ENCODE results near the gene DMRT1. TPM values are rescaled to one million over a fixed set of nuclear protein-coding genes. Genes with fewer than 3 reads are reported as not detected.

DMRT1 gene
- total and polyA plus RNA-seq, 3 donors from 2014 or later, result 54.4 to 128 (median 93.4) TPM

DNA sequence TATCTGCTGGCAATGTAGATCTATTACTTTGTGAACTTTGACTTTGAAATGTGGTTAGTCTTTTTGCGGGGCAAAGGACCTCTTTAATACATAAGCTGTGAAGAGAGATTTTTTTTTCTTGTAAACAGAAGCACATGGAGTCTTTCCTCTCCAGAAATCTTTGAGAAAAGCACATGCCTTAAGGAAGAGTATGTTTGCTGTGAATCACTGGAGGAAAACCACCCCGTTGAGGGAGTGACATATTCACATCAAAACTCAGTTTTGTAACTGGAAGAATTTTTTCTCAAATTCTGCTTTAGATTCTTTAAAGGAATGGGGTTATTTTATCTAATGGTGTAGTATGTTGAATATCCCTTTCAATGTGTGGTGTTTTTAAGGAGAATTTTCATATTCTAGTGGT, 138.5 kb downstream of the DMRT1 start:
- no peak overlapping the region for H3K27ac ChIP-seq
- intact Hi-C loops (cut with DNase I; ENCODE audit: low total_unique reads), result no loop called here
- H3K27me3 ChIP-seq, result no peaks in the 10 kb centered on the region
- 56 to 60% methylated on average over 2 of the region's 2 CpGs for WGBS, 2 donors
- TF ChIP-seq, protein P1, sequence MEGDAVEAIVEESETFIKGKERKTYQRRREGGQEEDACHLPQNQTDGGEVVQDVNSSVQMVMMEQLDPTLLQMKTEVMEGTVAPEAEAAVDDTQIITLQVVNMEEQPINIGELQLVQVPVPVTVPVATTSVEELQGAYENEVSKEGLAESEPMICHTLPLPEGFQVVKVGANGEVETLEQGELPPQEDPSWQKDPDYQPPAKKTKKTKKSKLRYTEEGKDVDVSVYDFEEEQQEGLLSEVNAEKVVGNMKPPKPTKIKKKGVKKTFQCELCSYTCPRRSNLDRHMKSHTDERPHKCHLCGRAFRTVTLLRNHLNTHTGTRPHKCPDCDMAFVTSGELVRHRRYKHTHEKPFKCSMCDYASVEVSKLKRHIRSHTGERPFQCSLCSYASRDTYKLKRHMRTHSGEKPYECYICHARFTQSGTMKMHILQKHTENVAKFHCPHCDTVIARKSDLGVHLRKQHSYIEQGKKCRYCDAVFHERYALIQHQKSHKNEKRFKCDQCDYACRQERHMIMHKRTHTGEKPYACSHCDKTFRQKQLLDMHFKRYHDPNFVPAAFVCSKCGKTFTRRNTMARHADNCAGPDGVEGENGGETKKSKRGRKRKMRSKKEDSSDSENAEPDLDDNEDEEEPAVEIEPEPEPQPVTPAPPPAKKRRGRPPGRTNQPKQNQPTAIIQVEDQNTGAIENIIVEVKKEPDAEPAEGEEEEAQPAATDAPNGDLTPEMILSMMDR (IDR thresholded peaks at IDR 0.05), result no peak
- TF ChIP-seq POLR2A (IDR thresholded peaks at IDR 0.05), result no peak
- peaks cover 11% of the 10 kb centered on the region for H3K4me1 ChIP-seq
- no peaks in the 10 kb centered on the region for H3K9me3 ChIP-seq
- H3K36me3 ChIP-seq (ENCODE audit: low read depth, missing control alignments), result no peaks in the 10 kb centered on the region
- no peak overlapping the region for H3K4me3 ChIP-seq
- DNase-seq, result no peak

DNA sequence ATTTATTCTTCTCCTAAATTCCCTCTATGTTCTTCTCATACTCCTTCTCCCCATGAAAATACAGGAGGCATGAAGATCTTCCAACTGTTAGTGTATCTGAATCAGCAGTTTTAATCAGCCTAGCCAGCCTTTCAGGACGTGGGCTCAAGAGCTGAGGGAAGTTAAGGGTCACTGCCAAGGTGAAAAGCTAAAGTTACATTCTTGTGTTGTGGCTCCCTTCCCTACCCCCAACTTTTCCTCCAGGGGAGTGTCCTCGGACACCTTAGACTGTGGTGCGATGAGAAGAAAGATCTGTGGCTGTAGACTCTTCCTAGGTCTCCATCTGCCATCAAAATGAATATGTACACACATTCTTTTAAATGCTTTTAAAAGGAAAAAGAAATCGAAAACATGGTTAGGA, 139.1 kb downstream of the DMRT1 start:
- no peaks in the 10 kb centered on the region for H3K9me3 ChIP-seq
- H3K27ac ChIP-seq, result no peak overlapping the region
- intact Hi-C loops (cut with DNase I; ENCODE audit: low total_unique reads), result no loop called here
- DNase-seq, result no peak
- TF ChIP-seq, protein P1 (IDR thresholded peaks at IDR 0.05), result no peak
- TF ChIP-seq POLR2A (IDR thresholded peaks at IDR 0.05), result no peak
- H3K36me3 ChIP-seq (ENCODE audit: low read depth, missing control alignments), result no peaks in the 10 kb centered on the region
- H3K27me3 ChIP-seq, result no peaks in the 10 kb centered on the region
- no peak overlapping the region for H3K4me3 ChIP-seq
- peaks cover 7% of the 10 kb centered on the region for H3K4me1 ChIP-seq
- WGBS, 2 donors, result 44 to 65% methylated on average over 4 of the region's 4 CpGs

DNA sequence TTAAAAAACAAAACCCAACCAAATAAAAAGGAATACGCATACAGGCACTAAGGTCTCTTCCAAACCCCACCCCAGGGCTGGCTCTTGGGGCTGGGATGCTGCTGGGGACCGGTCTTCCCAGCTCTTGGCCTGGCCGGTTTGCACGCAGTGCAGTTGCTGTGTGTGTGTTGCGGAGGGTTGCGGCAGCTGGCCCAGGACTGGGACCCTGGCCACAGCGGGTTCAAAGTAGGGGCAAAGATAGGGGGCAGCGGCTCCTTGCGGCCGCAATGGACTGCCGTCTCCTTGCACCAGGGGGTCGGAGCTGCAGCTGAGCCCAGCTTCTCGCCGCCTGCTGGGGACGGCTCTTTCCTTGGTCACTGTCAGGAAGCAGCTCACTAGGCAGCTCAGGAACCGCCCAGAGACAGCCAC, 140.0 kb downstream of the DMRT1 start:
- Histone ChIP-seq H3K27me3 (no peaks in the 10 kb centered on the region), H3K27ac (no peak overlapping the region), H3K4me1 (no peaks in the 10 kb centered on the region), H3K4me3 (no peak overlapping the region), H3K9me3 (no peaks in the 10 kb centered on the region), H3K36me3 (ENCODE audit: low read depth, missing control alignments) (no peaks in the 10 kb centered on the region)
- intact Hi-C loops (cut with DNase I; ENCODE audit: low total_unique reads), result no loop called here
- 51 to 53% methylated on average over 7 to 16 of the region's 16 CpGs for WGBS, 2 donors
- no peak for DNase-seq
- TF ChIP-seq, protein P1 (IDR thresholded peaks at IDR 0.05), result no peak
- no peak for TF ChIP-seq POLR2A (IDR thresholded peaks at IDR 0.05)

DNA sequence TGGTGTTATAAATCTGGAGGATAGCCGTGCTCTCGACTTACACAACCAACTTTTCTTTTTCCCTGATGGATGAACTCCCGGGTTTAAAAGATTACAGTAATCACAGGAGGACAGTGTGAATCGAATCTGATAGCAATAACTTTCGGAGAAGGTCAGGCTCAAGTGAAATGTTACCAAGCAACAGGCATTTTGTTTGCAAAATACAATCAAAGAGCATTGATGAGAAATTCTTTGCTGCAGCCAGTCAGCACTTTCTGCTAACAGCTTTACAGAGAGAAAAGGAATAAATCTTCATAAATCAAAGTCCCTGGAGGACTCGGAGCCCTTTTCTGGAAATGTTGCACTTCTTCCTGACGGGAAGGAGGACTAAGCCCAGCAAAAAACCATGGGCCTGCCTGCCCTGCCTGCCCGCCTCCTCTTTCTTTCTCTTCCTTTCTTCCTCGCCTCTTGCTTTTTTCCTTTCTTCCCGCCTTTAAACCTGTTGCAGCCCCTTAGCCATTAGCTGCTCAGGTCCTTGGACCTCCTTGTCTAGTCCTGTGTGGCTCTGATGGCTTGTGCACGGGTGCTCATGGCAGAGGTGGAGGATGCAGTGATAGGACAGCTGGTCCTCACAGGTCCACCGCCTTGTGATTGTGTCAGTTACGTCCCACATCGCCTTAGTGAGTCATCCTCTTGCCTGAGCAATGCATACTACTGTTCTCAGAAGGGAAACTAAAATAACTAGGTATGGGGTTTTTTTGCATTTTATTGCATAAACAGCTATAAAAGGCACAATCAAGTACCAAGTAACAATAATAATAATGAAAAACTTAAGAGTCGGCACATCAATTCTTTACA, 141.1 kb downstream of the DMRT1 start:
- Histone ChIP-seq H3K27me3 (no peaks in the 10 kb centered on the region), H3K27ac (no peak overlapping the region)
- DNase-seq, result no peak

More for the DNA sequence above, 141.1 kb downstream of the DMRT1 start:
- intact Hi-C loops (cut with DNase I; ENCODE audit: low total_unique reads), result no loop called here
- no peaks in the 10 kb centered on the region for H3K36me3 ChIP-seq (ENCODE audit: low read depth, missing control alignments)
- no peaks in the 10 kb centered on the region for H3K9me3 ChIP-seq
- H3K4me3 ChIP-seq, result no peak overlapping the region
- 68 to 73% methylated on average over 15 of the region's 15 CpGs for WGBS, 2 donors
- no peak for TF ChIP-seq POLR2A (IDR thresholded peaks at IDR 0.05)
- TF ChIP-seq, protein P1 (IDR thresholded peaks at IDR 0.05), result no peak
- H3K4me1 ChIP-seq, result no peaks in the 10 kb centered on the region
